Regular cardiac myocyte (primary cell): ENCODE measurements around the gene HDX. TPM values are rescaled to one million over a fixed set of nuclear protein-coding genes. Genes with fewer than 3 reads are reported as not detected.

ENCODE experiments used
- total RNA-seq: library from RNA; depleted of rRNA; stranded (reverse); fragments of >200 nt; gene quantifications from 2 replicates; pipeline ENCODE4 v1.2.3, GENCODE V29; 2014

Gene HDX
- 4.5 and 4.8 TPM in 2 replicates for total RNA-seq

GRCh38 chrX:84501798-84502628 lies at the start of gene HDX:
Gene HDX (minus strand): TSS chrX:84502453. CDS start chrX:84475397, 27,056 bp downstream.

